Kidney glomerular epithelial cell (primary cell): ENCODE data around the gene XPA.
A peak's percentile ranks its signal among the peaks of the same experiment; 100 is the strongest.
"Not testable (repeated sequence)": the region's sequence is repeated elsewhere in the genome, so short reads cannot be mapped to it uniquely, and the experiment has no call there.

Source experiments
- DNase-seq: peaks from one replicate; lab custom pipeline; 2025; lab: John Stamatoyannopoulos, UW

XPA gene

DNA sequence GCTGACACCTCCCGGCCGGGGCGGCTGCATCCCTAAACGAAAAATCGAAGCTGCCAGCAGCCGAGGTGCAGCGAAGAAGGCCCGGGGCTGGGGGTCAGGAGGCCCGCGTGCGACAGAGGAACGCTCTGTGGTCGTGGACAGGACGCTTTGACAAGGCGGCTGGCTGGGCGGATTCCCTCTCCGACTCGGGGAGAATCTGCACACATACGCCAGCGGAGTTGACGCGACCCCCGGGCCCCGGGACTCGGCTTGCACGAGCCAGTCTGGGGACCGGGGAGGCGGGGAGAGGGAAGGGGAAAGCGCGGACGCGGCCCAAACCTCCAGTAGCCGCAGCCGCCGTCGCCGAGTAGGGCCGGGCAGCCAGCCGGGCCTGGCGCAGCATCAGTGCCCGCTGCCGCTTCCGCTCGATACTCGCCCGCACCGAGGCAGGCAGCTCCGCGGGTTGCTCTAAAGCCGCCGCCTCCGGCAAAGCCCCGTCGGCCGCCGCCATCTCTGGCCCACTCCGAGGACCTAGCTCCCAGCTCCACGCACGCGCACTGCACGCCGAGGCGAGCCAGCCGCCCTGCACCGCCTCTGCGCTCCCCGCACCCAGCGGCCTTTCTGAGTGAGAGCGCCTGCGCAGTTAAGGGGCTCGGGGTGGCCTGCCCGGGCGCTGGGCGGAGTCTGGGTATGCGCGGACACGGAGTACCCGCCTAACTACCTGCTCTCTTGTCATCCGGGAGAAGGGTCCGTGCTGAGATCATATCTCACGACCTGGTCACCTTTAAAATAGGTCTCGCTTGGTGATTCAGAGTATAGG lies at the start of gene XPA:
XPA (minus strand) TSS at position 538 of the 799 bp plus-strand sequence; CDS start at position 490, 48 bp downstream.
- peak; percentile 98 for DNase-seq

DNA sequence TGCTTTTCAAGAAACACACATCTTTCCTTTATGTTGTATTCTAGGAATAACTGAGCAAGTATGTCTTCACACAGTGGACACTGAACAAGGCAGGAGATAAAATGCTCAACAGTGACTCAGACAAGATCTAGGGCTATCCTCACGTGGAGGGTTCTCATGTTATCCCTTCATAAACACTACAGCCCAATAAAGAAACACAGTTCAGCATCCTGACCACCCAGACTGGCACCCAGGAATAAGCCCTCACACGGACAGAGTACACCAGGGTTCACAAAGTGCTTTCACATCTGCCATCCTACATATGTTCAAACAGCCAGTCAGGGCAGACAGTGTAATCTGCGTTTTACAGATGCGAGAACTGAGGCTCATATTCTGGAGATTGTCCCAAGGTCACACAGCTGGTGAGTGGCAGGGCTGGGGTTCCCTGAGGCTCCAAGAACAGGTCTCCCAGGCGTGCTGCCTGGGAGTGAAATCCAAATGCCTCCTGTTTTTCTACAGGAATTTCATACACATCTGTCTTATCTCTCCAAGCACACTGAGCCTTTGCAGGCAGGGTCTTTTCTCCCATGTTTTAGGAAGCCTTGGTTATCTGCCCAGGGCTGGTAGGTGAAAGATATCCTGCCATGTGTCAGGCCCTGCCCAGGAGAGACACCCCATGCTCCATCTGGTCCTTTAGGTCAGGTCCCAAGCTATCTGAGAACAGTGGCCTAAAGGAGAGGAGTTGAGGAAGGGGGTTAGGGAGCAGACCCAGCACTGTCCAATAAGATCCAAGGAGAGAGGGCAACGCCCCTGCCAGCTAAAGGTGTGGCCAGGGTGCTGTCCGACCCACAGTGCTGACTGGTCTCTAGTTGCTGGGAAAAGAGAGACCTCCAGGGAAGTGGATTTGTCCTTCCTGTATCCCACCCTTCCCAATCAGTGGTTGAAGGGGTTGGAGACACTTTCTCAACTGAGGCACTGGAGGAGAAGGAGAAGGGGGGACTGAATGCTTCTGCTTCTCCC lies 47.9 kb upstream of the XPA start:
- DNase-seq = no peak

DNA sequence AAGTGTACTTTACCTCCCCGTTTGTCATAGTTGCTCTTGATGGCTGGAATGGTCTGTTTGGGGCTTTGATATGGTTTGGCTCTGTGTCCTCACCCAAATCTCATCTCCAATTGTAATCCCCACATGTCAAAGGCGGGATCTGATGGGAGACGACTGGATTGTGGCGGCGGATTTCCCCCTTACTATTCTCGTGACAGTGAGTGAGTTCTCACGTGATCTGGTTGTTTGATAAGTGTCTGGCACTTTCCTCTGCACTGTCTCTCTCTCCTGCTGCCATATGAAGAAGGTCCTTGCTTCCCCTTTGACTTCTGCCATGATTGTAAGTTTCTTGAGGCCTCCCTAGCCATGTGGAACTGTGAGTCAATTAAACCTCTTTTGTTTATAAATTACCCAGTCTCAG lies 46.9 kb upstream of the XPA start:
- not testable (repeated sequence) for DNase-seq

DNA sequence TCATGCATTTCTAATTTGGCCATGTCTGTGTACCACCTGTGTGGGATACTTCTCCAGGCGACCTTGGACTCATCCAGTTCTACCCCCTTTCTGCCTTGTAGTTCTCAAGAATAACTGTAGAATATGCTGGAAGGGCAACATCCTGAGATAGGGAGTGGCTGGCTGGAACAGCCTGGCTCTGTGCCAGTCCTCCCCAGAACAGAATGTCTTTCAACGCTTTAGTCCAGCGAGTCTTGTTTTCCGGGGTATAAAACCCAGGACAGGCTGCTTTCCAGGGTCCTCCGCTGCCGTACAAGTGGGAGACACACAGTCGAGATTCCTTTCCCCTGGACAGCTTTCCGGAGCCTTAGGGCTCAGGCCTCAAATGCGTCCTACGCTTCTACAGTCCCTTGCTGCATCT lies 45.4 kb upstream of the XPA start:
- no peak for DNase-seq

DNA sequence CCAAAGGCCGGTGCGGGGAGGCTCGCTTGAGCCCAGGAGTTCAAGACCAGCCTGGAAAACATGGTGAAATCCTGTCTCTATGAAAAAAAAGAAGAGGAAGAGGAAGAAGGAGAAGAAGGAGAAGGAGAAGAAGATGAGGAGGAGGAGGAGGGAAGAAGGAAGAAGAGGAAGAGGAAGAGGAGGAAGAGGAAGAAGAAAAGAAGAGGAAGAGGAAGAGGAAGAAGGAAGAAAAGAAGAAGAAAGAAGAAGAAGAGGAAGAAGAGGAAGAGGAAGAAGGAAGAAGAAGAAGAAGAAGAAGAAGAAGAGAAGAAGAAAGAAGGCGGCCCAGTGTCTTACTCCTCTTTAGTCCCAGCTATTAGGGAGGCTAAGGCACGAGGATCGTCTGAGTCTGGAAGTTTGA lies 44.8 kb upstream of the XPA start:
- no peak for DNase-seq

DNA sequence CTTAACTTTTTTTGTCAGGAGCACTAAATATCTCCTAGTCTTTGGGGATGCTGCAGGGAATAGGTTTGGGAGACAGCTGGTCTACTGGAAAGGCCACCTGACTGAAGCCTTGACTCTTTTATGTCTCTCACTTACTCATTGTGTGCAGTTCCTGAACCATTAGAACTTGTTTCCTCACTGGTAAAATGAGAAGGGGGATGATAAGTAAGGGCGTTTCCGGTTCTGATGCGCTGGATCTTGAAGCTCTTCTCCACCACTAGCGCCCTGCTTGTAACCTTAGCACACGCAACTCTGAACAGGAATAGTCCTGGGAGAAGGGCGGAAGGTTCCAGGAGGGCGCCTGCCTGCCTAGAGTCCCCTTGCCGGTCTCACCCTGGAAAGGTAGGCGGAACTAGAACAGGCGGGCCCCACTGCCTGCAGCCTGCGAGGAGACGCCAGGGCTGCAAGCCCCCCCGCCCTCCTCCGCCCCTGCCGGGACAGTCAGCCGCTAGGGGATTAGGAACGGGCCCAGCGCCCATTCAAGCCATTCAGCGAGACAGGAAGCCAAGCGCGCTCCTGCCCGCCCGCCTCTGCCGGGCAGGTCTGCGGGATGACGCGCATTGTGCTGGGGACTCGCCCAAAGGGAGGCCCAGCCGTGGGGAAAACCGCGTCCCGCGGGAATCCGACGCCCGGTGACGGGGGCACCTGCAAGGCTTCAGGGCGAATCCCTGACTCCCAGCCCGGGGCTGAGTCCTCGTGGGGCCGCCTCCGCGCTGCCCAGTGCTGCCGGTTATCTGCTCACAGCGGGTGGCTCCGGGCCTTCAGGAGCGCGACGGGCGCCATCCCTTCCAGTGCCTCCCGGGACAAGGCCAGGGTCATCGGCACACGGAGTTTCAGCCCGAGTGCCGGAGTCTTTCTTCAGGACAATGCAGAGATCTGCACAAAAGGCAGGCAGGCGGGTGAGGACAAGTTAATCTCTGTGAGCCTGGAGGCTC lies 44.0 kb upstream of the XPA start:
- peak; percentile 46 for DNase-seq

DNA sequence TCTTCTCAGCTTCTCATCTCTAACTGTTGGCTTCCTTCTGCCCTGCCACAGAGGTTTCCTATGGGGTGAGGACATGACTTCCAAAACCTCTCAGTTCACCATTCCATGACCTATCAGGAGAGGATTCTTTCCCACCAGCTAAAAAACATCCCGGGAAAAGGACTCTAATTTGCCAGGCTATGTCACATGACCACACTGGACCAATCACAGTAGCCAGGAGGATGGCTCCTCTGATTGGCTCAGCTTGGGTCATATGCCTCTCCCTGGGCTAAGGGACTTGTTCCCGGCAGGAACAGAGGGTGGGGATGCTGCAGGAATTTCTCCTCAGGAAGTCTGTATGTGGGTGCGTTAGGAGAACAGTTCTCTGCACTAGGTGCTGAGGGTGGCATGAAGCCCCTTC lies 40.3 kb upstream of the XPA start:
- no peak for DNase-seq

DNA sequence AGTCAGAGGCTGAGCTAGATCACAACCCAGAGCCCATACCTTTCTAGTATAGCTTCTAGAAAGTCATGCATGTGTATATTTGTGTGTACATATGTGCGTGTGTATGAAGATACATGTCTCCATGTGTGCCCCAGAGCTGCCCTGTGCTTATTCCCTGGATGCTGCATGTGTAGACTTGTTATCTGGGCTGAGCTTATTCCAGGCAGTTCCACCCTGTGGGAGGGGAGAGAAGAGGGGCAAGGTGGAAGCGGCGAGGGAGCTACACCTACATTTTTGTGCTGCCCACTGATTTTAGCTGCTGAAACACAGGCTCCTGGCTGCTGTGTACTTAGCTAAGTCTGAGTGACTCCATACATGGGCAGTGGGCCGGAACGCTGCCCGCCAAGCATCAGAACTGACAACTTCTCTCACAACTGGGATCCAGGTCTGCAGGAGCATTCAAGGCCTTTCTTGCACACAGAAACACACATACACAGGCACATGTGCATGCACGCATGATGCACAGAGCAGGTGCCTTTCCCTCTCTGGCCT lies 38.0 kb upstream of the XPA start:
- no peak for DNase-seq

- no peak for DNase-seq
Measured at GRCh38 chr9:97726716-97727115, 29.6 kb upstream of the XPA start.

- no peak for DNase-seq
Measured at GRCh38 chr9:97723819-97724218, 26.7 kb upstream of the XPA start.

GRCh38 chr9:97722331-97722730 lies 25.2 kb upstream of the XPA start:
- no peak for DNase-seq

- peak; percentile 2 for DNase-seq
Measured at GRCh38 chr9:97721396-97721795, 24.3 kb upstream of the XPA start.

GRCh38 chr9:97717866-97718265 lies 20.7 kb upstream of the XPA start:
- DNase-seq = no peak

GRCh38 chr9:97714435-97714834 lies 17.3 kb upstream of the XPA start:
- DNase-seq = peak; percentile 56

- no peak for DNase-seq
Measured at GRCh38 chr9:97711223-97711626, 14.1 kb upstream of the XPA start.

- DNase-seq = peak; percentile 74
Measured at GRCh38 chr9:97710356-97711222, 13.4 kb upstream of the XPA start.

DNA sequence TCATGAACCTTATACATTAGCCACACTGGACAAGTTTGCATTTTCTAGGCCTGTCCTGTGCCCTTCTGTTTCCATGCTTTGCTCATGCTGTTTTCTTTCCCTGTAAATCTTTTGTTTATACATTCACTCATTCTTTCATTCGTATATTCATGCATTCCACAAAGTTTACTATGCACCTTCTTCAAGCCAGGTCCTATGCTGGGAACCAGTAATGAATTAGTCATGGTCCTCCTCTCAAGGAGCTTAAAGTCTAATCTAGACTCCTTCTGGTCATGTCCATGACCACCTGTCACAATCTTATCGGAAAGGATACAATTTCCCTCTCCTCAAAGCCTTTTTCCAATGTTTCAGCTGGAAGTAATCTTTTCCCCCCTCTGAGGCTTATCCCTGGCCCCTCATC lies 9.1 kb upstream of the XPA start:
- DNase-seq = no peak

DNA sequence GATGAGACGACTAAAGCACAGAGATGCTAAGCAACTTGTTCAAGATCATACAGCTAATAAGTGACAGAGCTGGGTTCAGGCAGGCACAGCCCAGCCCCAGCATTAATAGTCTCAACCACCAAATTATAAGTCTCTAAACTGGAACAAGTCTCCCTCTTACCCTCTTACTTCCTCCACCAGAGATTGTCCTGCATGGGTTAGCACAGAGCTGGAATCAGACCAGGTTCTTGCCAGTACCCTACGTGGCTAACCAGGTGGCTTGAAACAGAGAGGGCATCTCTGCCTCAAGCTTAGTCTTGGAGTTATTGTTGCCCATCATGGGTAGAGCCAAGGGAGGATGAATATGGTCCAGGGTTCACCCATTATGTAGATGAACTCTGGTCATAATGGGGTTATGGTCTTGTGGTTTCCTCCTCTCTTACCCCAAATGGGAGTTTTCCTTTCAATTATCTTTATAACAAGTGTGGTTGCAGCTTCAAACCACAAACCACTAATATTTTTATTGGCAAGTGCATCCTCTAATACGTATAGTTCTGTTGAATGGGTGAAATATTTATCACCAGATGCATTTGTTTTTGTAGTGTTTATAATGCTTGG lies 8.3 kb upstream of the XPA start:
- peak; percentile 60 for DNase-seq

GRCh38 chr9:97704851-97705250 lies 7.7 kb upstream of the XPA start:
- no peak for DNase-seq

GRCh38 chr9:97704345-97704677 lies 7.2 kb upstream of the XPA start:
- DNase-seq = no peak
